Cerebellar nuclear complex (tissue), 1 donor: Measurements from ENCODE around the gene KRTAP12-4.
"Not testable (repeated sequence)": the region's sequence is repeated elsewhere in the genome, so short reads cannot be mapped to it uniquely, and the experiment has no call there.

Experiments
- DNase-seq, 2 experiments: peaks; one replicate each; lab custom pipeline; 2025; lab: John Stamatoyannopoulos, UW

KRTAP12-4 gene

DNA sequence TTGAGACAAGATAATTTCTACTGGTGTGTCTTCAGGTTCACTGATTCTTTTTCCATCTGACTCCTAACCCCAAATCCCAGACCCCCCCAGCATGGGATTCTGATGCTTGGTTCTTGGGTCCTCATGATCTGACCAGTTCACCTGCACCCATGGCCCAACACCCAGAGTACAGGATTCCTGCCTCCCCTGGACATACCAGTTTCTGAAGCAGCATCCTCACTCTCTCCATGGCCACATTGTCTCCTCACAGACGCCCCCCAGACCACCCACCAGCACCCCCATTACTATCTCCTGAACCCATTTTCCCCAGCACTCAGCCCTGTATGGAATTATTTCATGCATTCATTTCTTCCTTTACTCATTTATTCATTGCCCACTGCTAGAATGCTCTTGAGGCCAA lies 2.4 kb upstream of the KRTAP12-4 start:
- no peak for DNase-seq

DNA sequence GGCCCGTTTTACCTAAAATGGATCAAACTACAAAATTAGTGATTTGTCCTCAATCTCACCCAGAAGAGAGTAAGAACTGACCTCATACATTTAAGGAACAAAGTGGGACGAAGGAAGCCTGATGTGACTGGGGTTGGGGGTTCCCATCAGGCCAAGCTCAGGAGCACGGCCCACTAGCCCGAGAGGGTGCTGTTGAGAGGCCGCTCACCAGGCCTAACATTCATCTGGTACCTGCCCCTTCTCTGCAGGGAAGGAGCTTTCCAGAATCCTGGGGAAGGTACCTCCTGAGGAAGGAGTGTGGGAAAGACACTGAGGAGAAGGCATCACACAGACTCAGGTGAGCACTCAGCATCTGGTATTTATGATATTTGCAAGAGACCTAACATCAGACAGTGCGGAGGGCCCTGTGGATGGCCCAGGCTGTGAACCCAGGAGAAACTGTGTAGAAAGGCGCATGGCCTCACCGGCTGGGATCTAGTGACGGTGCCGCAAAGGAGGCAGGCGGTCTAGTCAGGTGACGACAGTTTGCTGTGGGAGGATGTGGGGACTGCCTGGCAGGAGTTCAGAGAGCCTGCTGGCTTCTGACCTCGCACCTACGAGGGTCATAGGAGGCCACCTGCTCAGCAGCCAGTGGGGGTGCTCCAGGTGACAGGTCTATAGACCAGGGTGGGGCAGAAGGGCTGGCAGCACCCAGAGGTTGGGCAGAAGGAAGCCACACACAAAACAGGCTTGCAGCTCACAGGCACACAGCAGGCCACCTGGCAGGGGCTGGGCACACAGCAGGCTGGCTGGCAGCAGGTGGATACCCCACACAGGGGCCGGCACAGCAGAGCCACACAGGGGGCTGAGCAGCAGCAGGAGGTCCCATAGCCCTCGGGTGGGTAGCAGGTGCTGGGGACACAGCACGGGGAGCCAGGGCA lies 543 bp downstream of the KRTAP12-4 start:
- no peak for DNase-seq

DNA sequence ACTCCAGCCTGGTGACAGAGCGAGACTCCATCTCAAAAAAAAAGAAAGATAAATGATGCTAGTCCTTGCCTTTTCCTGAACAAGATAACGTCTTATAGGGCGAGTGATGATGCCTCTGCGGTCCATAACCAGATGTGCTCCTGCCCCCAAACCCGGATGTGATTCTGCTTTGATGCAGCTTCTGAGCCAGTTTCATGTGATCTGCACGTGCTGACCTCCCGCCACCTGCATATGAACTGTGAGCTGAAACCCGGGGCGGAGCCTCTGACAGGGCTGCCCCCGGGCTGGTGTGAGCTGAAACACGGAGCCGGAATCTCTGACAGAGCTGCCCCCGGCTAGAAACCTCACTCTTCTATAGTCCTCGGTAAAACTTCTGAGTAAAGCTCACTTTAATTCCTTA lies 1.3 kb downstream of the KRTAP12-4 start:
- DNase-seq: no peak

DNA sequence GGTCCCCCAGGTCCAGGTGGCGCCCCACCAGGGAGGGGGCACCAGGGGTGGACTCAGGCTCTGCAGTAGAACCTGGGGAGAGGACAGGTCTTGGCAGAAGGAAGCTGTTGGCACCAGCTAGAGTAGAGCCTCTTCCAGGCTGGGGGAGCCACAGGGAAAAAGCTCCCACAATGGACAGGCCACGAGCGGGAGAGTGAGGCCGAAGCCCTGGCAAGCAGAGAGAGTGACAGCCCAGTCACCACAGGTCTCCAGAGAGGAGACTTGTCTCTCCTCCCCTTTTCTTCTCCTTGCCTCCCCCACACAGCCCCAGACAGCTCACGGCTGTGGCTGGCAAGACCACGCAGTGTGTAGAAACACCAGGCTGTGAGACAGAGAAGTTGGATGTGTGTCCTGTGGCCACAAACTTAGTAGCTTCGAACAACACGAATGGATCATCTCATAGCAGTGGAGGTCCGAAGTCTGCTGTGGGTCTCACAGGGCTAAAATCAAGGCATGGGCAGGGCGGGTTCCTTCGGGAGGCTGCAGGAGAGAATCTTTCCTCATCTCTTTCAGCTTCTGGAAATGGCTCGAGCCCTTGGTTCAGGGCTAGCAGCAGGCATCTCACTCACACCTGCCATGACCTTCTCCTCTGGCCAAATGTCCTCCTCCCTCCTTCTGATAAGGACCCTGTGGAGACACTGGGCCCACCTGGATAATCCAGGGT lies 3.3 kb downstream of the KRTAP12-4 start:
- no peak for DNase-seq

DNA sequence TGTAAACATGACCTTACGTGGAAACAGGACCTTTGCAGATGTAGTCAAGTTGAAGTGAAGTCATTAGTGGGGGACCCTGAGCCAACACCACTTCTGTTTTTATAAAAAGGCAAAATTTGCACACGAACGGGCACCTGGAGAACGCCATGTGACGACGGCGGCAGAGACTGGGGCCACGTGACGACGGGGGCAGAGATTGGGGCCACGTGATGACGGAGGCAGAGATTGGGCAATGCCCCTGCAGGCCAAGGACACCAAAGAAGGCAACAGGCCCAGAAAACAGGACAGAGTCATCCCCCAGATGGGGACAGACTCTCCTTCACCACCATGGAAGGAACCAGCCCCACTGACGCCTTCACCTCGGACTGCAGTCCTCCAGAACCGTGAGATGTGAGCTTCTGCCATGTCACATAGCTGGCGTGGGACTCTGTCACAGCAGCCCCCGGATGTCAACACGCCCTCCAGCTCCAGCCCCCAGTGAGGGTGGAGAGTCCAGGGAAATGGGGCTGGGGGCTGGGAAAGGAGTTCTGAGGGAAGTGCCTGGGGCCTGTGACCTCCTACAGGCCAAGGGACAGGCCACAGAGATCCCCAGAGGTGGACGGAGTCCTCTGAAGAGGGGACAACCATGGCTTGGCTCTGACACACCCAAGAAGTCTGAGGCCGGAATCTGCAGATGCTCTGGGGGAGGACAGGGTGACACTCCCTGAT lies 4.0 kb downstream of the KRTAP12-4 start:
- no peak for DNase-seq

DNA sequence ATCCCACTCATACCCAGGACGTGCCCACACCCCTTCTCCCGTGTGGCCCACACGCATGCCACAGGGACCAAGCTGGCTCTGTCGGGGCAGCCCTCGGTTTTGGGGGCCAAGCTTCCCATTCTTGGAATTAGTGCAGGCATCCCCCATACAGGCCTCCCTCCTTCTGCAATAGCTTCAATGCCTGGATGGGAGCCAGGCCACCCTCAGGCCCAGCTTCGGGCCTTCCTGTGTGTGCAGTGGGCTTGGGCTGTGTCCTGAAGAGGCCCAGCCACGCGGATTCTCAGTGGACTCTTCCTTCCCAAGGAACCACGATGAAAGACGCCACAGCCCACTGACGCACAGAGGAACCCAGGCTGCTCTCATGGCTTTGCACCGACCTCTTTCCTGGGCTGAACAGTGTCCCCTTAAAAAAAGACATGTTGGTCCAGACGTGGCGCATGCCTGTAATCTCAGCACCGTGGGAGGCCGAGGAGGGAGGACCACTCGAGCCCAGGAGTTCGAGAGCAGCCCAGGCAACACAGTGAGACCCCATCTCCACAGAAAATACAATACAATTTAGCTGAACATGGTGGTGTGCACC lies 4.8 kb downstream of the KRTAP12-4 start:
- no peak for DNase-seq

DNA sequence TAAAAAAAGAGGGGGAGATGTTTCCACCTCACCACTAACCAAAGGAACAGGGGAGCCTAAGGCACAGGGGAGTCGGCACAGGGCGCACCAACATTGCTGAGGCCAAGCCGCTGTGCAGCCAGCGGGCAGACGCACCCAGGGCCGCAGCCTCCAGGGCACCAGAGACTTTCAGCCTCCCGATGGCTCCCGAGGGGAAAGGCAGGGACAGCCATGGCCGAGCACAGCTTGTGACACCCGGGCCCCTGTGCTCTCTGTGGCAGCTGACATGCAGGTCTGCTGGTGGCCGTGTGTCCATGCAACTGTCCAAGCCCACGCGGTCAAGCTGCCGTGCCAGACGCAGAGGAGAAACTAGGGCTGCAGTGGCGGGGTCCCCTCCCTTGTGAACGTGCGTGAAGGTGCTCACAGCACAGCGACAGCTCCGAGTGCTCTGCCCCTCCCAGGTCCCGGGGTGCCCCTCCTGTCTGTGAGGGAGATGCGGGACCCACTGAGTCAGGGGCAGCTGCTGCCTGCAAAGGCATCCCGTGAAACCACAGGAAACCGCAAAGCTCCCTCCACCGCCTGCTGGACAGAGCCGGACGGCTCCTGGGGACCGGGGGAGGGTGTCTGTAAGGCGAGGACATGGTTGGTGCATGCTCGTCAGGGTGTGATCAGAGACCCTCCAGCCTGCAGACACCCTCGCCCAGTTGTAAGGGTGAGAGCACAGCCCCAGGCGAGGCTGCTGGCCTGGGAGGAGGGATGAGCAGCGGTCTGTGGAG lies 5.7 kb downstream of the KRTAP12-4 start:
- DNase-seq: no peak

DNA sequence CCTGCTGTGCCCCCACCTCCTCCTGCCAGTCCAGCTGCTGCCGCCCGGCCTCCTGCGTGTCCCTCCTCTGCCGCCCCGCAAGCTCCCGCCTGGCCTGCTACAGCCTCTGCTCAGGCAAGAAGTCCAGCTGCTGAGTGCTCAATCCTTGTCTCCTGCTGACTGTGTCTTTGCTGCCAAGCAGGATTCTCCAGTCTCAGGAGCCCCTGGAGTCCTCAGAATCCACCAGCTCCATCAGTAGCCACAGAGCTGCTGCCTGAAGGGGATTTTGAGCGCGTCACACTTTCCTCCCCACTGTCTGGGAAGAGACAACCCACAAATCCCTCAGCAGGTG lies 7.3 kb downstream of the KRTAP12-4 start:
- no peak for DNase-seq

DNA sequence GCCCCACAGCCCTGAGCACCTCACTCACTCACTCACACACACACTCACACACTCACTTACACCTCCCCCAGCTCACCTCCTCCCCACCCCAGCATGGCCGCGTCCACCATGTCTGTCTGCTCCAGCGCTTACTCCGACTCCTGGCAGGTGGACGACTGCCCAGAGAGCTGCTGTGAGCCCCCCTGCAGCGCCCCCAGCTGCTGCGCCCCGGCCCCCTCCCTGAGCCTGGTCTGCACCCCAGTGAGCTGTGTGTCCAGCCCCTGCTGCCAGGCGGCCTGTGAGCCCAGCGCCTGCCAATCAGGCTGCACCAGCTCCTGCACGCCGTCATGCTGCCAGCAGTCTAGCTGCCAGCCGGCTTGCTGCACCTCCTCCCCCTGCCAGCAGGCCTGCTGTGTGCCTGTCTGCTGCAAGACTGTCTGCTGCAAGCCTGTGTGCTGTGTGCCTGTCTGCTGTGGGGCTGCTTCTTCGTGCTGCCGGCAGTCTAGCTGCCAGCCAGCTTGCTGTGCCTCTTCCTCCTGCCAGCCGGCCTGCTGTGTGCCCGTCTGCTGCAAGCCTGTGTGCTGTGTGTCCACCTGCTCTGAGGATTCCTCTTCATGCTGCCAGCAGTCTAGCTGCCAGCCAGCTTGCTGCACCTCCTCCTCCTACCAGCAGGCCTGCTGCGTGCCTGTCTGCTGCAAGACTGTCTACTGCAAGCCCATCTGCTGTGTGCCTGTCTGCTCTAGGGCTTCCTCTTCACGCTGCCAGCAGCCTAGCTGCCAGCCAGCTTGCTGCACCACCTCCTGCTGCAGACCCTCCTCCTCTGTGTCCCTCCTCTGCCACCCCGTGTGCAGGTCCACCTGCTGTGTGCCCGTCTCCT lies 7.9 kb downstream of the KRTAP12-4 start, which contains the start of gene KRTAP10-11:
KRTAP10-11 (plus strand) TSS at position 49 of the 856 bp plus-strand sequence; CDS start at position 94, 45 bp downstream.
- DNase-seq: not testable (repeated sequence)

DNA sequence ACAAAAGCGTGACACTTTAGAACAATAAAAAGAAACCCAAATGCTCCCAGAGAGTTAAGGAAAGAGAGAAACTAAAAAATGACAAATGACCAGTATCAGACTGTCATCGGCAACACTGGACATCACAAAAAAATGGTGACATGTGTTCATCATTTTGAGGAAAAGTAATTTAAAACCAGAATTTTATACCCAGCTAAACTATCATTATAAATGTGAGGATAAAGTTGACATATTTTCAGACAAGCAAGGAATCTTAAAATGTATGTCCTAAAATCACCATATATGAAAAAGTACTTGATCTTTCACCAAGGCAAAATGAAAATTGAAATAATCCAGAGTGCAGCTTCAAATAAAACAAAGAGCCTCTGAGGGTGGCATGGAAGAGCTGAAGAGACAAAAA lies 9.6 kb downstream of the KRTAP12-4 start:
- DNase-seq: no peak

DNA sequence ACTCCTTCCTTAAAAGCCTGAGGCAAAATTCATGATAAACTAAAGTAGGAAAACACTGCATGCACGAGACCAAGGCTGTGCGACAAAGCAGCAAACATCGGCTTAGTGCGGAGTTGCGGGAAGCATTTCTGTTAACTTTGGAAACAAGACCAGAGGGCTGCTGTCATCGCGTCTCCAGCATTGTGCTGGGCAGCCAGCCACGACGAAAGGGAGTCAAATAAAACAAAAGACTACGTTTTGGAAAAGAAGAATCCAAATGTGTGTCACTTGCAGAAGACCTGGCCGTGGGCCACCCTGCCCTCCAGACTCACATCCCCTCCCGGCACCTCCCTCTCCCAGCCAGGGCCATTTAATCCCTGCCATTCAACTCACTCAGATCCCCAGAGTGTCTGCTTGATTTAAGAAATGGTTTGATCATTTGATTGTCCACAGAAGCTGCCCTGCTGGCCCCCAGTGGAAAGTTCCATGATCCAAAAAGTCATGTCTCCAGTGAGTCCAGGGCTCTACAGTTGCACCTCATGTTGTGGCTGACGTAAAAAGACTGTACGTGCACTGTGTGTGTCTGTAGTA lies 10.6 kb downstream of the KRTAP12-4 start:
- no peak for DNase-seq

DNA sequence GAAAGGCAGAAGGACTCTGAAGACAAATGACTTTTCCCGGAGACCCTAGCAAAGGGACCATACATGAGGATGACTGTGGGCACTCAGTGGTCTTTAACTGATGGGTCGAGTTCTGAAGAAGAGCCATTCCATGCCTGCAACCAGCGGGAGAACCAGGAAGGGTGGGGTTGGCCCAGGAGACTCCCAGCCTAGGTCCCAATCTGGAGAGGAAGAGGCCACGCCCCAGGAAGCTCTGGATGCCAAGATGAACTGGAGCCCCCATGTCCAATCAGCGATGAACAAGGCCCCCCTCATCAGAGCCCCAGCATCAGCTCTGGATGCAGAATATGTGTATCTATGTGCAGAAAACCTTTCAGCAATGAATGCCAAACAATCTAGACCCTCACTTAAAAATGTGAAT lies 13.7 kb downstream of the KRTAP12-4 start:
- DNase-seq: no peak

DNA sequence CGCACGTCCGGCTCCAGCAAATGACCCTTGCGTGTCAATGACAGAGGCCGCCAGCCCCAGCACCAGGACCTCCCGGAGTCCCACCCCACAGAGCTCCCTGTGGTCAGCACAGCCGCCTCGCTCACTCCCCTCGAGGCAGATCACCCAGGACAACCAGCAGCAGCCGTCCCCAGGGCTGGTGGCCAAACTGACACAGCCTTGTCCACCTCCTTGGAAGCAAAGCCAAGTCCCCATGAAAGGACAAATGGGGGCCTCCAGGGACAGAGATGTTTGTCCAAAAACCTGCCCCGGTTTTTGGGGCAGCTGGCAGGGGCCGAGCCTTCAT lies 15.2 kb downstream of the KRTAP12-4 start:
- no peak for DNase-seq

DNA sequence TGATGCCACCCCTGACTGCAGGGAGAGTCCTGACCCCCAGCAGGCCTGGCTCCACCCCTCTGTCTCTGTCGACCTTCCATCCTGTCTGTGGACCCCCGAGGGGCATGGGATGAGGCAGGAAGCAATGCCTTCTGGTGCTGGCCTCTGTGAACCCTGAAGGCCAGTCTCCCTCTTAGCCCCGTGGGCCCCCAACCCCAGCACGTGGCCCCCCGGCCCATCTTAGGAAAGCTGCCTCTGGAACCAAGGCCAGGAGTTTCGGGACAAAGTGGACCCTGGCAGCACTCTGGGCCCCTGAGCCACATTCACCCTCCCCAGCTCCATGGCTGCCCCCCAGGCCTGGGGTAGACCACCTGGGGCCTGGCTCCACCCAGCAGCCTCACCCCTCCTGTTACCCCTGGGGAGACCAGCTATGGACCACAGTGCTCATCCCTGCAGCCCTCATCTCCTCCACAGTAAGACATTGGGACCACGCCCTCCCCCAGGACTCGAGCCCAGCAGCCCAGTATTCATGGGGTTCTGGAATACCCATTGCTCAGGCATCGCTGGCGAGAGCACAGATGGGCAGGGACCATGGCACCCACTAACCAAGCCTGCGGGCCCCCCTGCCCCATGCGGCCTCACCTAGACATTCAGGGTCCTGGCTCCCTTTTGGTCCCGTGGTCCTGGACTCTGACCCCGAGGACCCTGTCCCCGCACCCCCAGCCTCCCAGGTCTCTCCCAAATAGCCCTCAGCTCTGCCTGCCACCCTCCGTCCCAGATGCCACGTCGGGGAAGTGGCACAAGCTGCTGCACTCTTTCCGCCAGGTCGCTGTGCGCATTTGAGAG lies 15.7 kb downstream of the KRTAP12-4 start:
- DNase-seq: not testable (repeated sequence)

DNA sequence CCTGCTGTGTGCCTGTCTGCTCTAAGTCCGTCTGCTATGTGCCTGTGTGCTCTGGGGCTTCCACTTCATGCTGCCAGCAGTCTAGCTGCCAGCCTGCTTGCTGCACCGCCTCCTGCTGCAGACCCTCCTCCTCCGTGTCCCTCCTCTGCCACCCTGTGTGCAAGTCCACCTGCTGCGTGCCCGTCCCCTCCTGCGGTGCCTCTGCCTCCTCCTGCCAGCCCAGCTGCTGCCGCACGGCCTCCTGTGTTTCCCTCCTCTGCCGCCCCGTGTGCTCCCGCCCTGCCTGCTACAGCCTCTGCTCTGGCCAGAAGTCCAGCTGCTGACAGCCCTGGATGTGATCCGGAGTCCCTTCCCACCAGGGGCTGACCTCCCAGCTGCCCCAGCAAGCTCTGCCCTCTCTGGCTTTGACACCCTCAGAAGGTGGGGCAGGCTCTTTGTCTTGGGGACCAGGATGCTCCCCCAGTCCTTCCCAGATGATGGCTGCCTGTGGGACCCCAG lies 16.6 kb downstream of the KRTAP12-4 start:
- not testable (repeated sequence) for DNase-seq

DNA sequence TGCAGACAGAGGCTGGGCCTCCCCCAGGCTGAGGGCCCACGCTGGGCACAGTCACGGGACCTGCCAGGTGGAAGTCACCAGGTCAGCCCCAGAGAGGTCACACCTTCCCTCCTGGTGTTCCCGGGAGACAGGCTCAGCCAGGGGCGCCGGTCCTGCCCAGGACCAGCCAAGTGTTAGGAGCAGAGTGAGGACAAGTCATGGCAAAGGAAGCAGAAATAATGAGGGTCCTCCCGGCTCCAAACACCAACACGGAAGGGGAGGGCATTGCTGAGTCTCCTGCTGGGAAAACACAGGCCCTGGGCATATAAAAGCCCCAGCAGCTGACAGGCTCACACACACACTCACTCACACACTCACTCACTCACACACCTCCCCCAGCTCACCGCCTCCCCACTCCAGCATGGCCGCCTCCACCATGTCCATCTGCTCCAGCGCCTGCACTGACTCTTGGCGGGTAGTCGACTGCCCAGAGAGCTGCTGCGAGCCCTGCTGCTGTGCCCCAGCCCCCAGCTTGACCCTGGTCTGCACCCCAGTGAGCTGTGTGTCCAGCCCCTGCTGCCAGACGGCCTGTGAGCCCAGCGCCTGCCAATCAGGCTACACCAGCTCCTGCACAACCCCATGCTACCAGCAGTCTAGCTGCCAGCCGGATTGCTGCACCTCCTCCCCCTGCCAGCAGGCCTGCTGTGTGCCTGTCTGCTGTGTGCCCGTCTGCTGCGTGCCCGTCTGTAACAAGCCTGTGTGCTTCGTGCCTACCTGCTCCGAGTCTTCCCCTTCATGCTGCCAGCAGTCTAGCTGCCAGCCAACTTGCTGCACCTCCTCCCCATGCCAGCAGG lies 17.2 kb downstream of the KRTAP12-4 start, which contains the start of gene KRTAP10-10:
KRTAP10-10 (plus strand) TSS at position 339 of the 833 bp plus-strand sequence; CDS start at position 401, 62 bp downstream.
- peak in 1 of 2 experiments; percentile 22 for DNase-seq

DNA sequence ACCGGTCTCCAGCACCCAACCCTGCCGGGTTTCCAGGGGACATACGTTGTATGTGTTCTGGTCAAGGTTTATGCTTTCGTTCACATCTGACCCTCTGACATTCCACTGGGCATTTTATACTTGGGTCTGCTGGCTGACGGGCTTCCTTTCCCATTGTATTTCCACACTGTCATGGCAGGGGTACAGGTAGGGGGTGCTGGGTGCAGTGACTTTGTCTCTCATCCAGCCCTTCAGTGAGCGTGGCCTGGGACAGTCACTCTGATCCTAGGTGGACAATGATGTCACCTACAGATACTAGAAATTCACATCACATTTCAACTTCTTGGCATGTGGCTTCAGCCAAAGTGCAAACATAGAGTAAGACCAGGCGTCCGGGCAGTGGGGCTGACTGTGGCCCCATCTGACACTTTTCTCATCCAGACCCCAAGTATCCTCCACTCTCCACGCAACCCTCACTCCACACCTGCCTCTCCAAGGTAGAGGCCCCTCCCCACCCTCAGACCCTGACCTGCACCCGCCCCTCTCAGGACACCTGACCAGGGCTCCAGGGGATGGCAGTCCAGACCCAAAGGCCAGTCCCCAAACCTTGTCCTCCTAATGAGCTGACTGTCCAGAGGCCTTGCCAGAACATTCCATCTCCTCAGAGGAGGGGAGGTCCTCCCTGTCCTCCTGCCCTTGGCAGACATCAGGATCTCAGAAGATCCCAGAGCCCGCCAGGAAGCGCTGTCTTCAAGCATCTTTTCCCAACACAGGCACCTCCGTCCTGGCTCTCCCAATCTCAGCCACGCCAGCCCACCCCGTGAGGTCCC lies 18.0 kb downstream of the KRTAP12-4 start:
- no peak for DNase-seq
